ENCODE measurements around the gene TPRN. TPM values are rescaled to one million over a fixed set of nuclear protein-coding genes. Genes with fewer than 3 reads are reported as not detected.

The TPRN gene
- total and polyA plus RNA-seq, 2 experiments from 2014 or later, result 6.4 to 29.2 TPM

DNA sequence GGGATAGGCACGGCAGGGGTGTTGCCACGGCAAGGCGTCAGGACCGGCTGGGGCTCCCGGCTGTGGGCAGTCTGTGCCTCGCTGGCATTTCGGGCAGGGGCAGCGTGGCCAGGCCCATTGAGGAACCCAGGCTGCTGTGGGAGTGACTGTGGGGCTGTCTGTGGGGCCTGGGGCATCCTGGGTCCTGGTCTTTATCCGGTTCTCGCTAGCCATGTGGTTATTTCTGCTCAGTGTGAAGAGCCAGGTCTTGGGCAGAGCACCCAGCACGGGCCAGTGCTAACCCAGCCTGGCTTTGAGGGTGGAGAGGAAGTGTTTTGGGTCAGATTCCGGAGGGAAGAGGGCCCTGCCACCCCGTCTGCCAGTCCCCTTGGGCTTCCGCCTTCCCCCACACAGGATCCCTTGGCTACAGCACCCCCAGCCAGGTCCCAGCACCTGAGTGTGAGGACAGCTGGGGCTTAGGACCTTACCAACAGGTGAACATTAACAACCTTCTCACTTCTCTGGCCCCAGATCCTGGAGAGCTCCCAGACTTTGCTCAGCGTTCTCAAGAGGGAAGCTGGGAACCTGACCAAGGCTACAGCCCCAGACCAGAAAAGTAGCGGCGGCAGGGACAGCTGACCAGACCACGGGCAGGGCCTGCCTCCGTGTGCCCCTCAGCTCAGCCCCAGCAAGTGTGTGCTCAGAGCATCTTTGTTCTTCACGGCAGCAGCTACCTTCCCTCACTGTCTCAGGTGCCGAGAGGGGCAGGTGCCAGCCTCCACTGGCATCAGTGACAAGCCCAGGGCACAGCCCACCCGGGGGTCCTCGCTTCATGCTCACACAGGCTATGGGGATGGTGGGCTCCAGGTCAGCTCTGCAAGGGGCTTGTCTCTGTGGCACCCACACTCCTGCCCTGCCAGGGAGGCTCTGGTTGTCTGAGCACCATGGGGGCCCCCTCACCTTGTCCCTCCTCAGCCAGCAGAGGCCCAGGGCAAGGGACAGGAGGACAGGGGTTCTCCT lies 10.9 kb downstream of the TPRN start:
- peaks cover 13% of the 10 kb centered on the region for H3K4me1 ChIP-seq (ENCODE audit: insufficient read depth)
- no peak overlapping the region for H2AFZ ChIP-seq
- H3K4me2 ChIP-seq, result peak overlapping the region; percentile 93
- H3K36me3 ChIP-seq (ENCODE audit: insufficient read depth), result no peaks in the 10 kb centered on the region
- no peak overlapping the region for H3K27ac ChIP-seq (ENCODE audit: low read depth)
- H3K79me2 ChIP-seq (replicated peaks; ENCODE audit: insufficient read depth), result peaks cover 26% of the 10 kb centered on the region
- ATAC-seq, result no peak
- Mint-ChIP-seq H3K9me3 (no peaks in the 10 kb centered on the region), H3K4me3 (peak overlapping the region; percentile 90), H3K36me3 (ENCODE audit: low read depth) (peaks cover 5% of the 10 kb centered on the region), H3K27ac (peak overlapping the region; percentile 95), H3K27me3 (ENCODE audit: insufficient read depth, low read depth, poor library complexity) (peaks cover 13% of the 10 kb centered on the region), H3K4me1 (peaks cover 9% of the 10 kb centered on the region)
- DNase-seq (ENCODE audit: low spot score), result no peak
- peak overlapping the region; percentile 94 for H3K4me3 ChIP-seq
- TF ChIP-seq, protein P1, sequence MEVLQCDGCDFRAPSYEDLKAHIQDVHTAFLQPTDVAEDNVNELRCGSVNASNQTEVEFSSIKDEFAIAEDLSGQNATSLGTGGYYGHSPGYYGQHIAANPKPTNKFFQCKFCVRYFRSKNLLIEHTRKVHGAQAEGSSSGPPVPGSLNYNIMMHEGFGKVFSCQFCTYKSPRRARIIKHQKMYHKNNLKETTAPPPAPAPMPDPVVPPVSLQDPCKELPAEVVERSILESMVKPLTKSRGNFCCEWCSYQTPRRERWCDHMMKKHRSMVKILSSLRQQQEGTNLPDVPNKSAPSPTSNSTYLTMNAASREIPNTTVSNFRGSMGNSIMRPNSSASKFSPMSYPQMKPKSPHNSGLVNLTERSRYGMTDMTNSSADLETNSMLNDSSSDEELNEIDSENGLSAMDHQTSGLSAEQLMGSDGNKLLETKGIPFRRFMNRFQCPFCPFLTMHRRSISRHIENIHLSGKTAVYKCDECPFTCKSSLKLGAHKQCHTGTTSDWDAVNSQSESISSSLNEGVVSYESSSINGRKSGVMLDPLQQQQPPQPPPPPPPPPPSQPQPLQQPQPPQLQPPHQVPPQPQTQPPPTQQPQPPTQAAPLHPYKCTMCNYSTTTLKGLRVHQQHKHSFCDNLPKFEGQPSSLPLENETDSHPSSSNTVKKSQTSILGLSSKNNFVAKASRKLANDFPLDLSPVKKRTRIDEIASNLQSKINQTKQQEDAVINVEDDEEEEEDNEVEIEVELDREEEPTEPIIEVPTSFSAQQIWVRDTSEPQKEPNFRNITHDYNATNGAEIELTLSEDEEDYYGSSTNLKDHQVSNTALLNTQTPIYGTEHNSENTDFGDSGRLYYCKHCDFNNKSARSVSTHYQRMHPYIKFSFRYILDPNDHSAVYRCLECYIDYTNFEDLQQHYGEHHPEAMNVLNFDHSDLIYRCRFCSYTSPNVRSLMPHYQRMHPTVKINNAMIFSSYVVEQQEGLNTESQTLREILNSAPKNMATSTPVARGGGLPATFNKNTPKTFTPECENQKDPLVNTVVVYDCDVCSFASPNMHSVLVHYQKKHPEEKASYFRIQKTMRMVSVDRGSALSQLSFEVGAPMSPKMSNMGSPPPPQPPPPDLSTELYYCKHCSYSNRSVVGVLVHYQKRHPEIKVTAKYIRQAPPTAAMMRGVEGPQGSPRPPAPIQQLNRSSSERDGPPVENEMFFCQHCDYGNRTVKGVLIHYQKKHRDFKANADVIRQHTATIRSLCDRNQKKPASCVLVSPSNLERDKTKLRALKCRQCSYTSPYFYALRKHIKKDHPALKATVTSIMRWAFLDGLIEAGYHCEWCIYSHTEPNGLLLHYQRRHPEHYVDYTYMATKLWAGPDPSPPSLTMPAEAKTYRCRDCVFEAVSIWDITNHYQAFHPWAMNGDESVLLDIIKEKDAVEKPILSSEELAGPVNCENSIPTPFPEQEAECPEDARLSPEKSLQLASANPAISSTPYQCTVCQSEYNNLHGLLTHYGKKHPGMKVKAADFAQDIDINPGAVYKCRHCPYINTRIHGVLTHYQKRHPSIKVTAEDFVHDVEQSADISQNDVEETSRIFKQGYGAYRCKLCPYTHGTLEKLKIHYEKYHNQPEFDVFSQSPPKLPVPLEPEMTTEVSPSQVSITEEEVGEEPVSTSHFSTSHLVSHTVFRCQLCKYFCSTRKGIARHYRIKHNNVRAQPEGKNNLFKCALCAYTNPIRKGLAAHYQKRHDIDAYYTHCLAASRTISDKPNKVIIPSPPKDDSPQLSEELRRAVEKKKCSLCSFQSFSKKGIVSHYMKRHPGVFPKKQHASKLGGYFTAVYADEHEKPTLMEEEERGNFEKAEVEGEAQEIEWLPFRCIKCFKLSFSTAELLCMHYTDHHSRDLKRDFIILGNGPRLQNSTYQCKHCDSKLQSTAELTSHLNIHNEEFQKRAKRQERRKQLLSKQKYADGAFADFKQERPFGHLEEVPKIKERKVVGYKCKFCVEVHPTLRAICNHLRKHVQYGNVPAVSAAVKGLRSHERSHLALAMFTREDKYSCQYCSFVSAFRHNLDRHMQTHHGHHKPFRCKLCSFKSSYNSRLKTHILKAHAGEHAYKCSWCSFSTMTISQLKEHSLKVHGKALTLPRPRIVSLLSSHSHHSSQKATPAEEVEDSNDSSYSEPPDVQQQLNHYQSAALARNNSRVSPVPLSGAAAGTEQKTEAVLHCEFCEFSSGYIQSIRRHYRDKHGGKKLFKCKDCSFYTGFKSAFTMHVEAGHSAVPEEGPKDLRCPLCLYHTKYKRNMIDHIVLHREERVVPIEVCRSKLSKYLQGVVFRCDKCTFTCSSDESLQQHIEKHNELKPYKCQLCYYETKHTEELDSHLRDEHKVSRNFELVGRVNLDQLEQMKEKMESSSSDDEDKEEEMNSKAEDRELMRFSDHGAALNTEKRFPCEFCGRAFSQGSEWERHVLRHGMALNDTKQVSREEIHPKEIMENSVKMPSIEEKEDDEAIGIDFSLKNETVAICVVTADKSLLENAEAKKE (CRISPR knock-in tag; IDR thresholded peaks at IDR 0.05), result no peak
- TF ChIP-seq STAT1 (IDR thresholded peaks at IDR 0.05; ENCODE audit: unreplicated experiment), result no peak
- no peak for TF ChIP-seq EZH2 (IDR thresholded peaks at IDR 0.05; ENCODE audit: low read depth, unreplicated experiment)
- TF ChIP-seq REST (IDR thresholded peaks at IDR 0.05; ENCODE audit: unreplicated experiment), result no peak
- TF ChIP-seq ETS1 (IDR thresholded peaks at IDR 0.05), result no peak
- TF ChIP-seq ZNF331 (CRISPR knock-in tag; IDR thresholded peaks at IDR 0.05; ENCODE audit: low read depth), result no peak
- no peaks in the 10 kb centered on the region for H3K27me3 ChIP-seq (ENCODE audit: insufficient read depth)
- H3F3A ChIP-seq (replicated peaks; ENCODE audit: low read depth), result 0 out of 2 replicates have a peak, but pooled peaks cover 4% of the 10 kb centered on the region
- H4K20me1 ChIP-seq (replicated peaks; ENCODE audit: insufficient read depth), result peaks cover 5% of the 10 kb centered on the region; the same call in 1 of the 2 replicates
- H3K9me2 ChIP-seq (ENCODE audit: insufficient read depth), result no peaks in the 10 kb centered on the region

All from GM23338 (cell line).